Heart left ventricle (tissue), 16 donors: ENCODE measurements around the gene GAB2. TPM values are rescaled to one million over a fixed set of nuclear protein-coding genes. Genes with fewer than 3 reads are reported as not detected.

Source experiments
- ATAC-seq, 4 donors: fragments of 200-7000 bp; cut with Tn5 transposase; one replicate each; pipeline ENCODE4 v1.9.1; 2020 to 2022; ENCODE audit warnings: moderate library complexity in 4 of 4, mild to moderate bottlenecking in 3 of 4, moderate number of reproducible peaks in 1 of 4
- DNase-seq, 5 donors: peaks; one replicate each; pipeline ENCODE4 v3.0.0-alpha.2; 2020
- H3K27ac ChIP-seq, 12 donors: fragments of 200-600 bp; sonication (generic) in 4 of 12; one replicate each; pipeline versions ENCODE4 v1.5.0 to v1.8.0; 2016 to 2022; ENCODE audit warnings: mild to moderate bottlenecking in 2 of 12
- H3K27me3 ChIP-seq, 9 donors: fragments of 200-600 bp; sonication (generic) in 2 of 9; one replicate each; pipeline versions ENCODE4 v1.5.1 to v1.8.0; 2016 to 2022; ENCODE audit warnings: mild to moderate bottlenecking in 3 of 9
- H3K36me3 ChIP-seq, 9 donors: fragments of 200-600 bp; sonication (generic) in 2 of 9; one replicate each; pipeline versions ENCODE4 v1.5.0 to v1.8.0; 2018 to 2022; ENCODE audit warnings: mild to moderate bottlenecking in 2 of 9
- H3K4me1 ChIP-seq, 12 donors: fragments of 200-600 bp; sonication (generic) in 4 of 12; one replicate each; pipeline versions ENCODE4 v1.5.0 to v1.8.0; 2016 to 2022; ENCODE audit warnings: mild to moderate bottlenecking in 3 of 12
- H3K4me3 ChIP-seq, 12 donors: fragments of 200-600 bp; sonication (generic) in 4 of 12; one replicate each; pipeline versions ENCODE4 v1.5.0 to v1.8.0; 2017 to 2022; ENCODE audit warnings: mild to moderate bottlenecking in 9 of 12, moderate library complexity in 4 of 12
- H3K9me3 ChIP-seq, 12 donors: fragments of 200-600 bp; sonication (generic) in 4 of 12; one replicate each; pipeline versions ENCODE4 v1.5.0 to v1.8.0; 2016 to 2022; ENCODE audit warnings: mild to moderate bottlenecking in 1 of 12
- CTCF ChIP-seq, 12 donors: fragments of 200-600 bp; sonication (generic) in 4 of 12; IDR thresholded peaks; one replicate each; pipeline versions ENCODE4 v1.5.0 to v1.8.0; 2018 to 2022; ENCODE audit warnings: antibody characterized with exemption in 12 of 12, mild to moderate bottlenecking in 5 of 12
- POLR2A ChIP-seq, 2 donors: fragments of 450-650 bp; IDR thresholded peaks; one replicate each; pipeline ENCODE4 v1.6.1; 2017; ENCODE audit warnings: antibody characterized with exemption in 2 of 2, mild to moderate bottlenecking in 2 of 2, moderate library complexity in 2 of 2
- WGBS, 4 donors: extraction: QIAGEN DNeasy Blood & Tissue Kit in 2 of 4; methylation state at CpG; one replicate each; pipeline versions ENCODE4 v1.1.5 to v1.1.7; 2013 to 2018; 5-methylcytosine and 5-hydroxymethylcytosine counted together
- intact Hi-C, 10 donors: fragments of 100-400 bp; cut with DNase I; formaldehyde crosslinking; loops; one replicate each; pipeline versions ENCODE4 v1.11.1 to v1.14.2; 2022
- polyA plus RNA-seq, 2 donors: library from polyadenylated mRNA; stranded (reverse); fragments of 200-250 nt; gene quantifications; one replicate each; pipeline ENCODE4 v1.2.3, GENCODE V29; 2013
- total RNA-seq, 9 donors: library from RNA; depleted of rRNA in 2 of 9; stranded (reverse); fragments of >200 nt in 2 of 9; fragmentation: NEBNext Ultra II Directional in 3 of 9; extraction: Animal tissue kit (Norgen Biotek cat#: 25700) in 3 of 9; gene quantifications; one replicate each; pipeline versions ENCODE4 v1.1.0 to v1.2.4, GENCODE V29; 2016 to 2023
- donor health status: ischemic (EF 13 %, LVEDD 7.1; RV severe dilation, severe dysfunction).
- donor health status: healthy with polysubstance abuse.
- donor health status: DM: no; HTN: yes; CAD: no.
- donor health status: DM: no; HTN: no; CAD: no.
- donor health status: ischemic (EF 25% LVEDD 6.9; RV normal size, moderate dysfunction).
- donor health status: ischemic (EF 25% LVEDD 5.7; RV mildly dilated, moderate dysfunction).
- donor health status: healthy.
- donor health status: DM: yes; HTN: yes; CAD: no.
- donor health status: ischemic (EF 35%, LVEDD 5.7; RV mildly dilated, moderate dysfunction).
- donor health status: nonischemic (EF 11% LVEDD 7.7; RV severe dilation, severe dysfunction).
- donor health status: DM: yes; HTN: yes; CAD: no.
- donor health status: PGD.
- donor health status: ischemic (EF 29% LVEDD 5.4; RV normal size, mild dysfunction).
- donor health status: nonischemic (EF 23%, LVEDD 6.1; RV moderate dilation, normal function).

The GAB2 gene
- total and polyA plus RNA-seq, 11 donors, result 6.1 to 53.0 (median 30.0) TPM

- H3K27ac ChIP-seq, result peak overlapping the region in 2 of 12 donors; percentile 20 to 82
- no peaks in the 10 kb centered on the region for H3K27me3 ChIP-seq
- peak overlapping the region in 1 of 12 donors; percentile 11 for H3K4me3 ChIP-seq
- TF ChIP-seq CTCF (IDR thresholded peaks at IDR 0.05) (no peak), POLR2A (IDR thresholded peaks at IDR 0.05) (no peak)
- no peaks in the 10 kb centered on the region for H3K36me3 ChIP-seq
- H3K9me3 ChIP-seq, result no peaks in the 10 kb centered on the region
- ATAC-seq (no peak), DNase-seq (no peak)
- H3K4me1 ChIP-seq, result peaks cover 0 to 49% (median under 1%) of the 10 kb centered on the region in 12 donors
- intact Hi-C loops, result loop anchor here in 5 of 10 donors (5.0 to 10.0 kb wide), 4 partner anchors 273 to 291 kb away; partner anchors contain the start of gene ALG8 (in 1 of the 5)
These were observed 10.6 kb upstream of the GAB2 start for GRCh38 chr11:78428266-78428636.

GRCh38 chr11:78427615-78428265 is 10.1 kb upstream of the GAB2 start:
- Histone ChIP-seq H3K27me3 (no peaks in the 10 kb centered on the region), H3K36me3 (no peaks in the 10 kb centered on the region), H3K9me3 (no peaks in the 10 kb centered on the region), H3K4me3 (peak overlapping the region in 4 of 12 donors; percentile 6 to 36 (median 14)), H3K27ac (peak overlapping the region in 2 of 12 donors; percentile 20 to 82), H3K4me1 (peaks cover 0 to 49% (median 0%) of the 10 kb centered on the region in 12 donors)
- ATAC-seq (no peak), DNase-seq (no peak)
- WGBS, 4 donors, result 65 to 73% (median 68%) methylated on average over 11 of the region's 11 CpGs
- TF ChIP-seq POLR2A (IDR thresholded peaks at IDR 0.05), result no peak
- TF ChIP-seq CTCF (IDR thresholded peaks at IDR 0.05), result no peak
- intact Hi-C loops, result loop anchor here in 5 of 10 donors (5.0 to 10.0 kb wide), 4 partner anchors 273 to 290 kb away; partner anchors contain the start of gene ALG8 (in 1 of the 5)

GRCh38 chr11:78426845-78427244 is 9.2 kb upstream of the GAB2 start:
- Histone ChIP-seq H3K36me3 (no peaks in the 10 kb centered on the region), H3K27ac (no peak overlapping the region), H3K27me3 (no peaks in the 10 kb centered on the region), H3K4me1 (peaks cover 0 to 49% (median 0%) of the 10 kb centered on the region in 12 donors), H3K4me3 (no peak overlapping the region), H3K9me3 (no peaks in the 10 kb centered on the region)
- intact Hi-C loops, result loop anchor here in 5 of 10 donors (5.0 to 10.0 kb wide), 4 partner anchors 272 to 290 kb away; partner anchors contain the start of gene ALG8 (in 1 of the 5)
- TF ChIP-seq CTCF (IDR thresholded peaks at IDR 0.05), result no peak
- DNase-seq (no peak), ATAC-seq (no peak)
- 89 to 100% (median 98%) methylated on average over 1 of the region's 1 CpG for WGBS, 4 donors

- Histone ChIP-seq H3K4me1 (peaks cover 0 to 56% (median 6%) of the 10 kb centered on the region in 12 donors), H3K4me3 (no peak overlapping the region), H3K27me3 (no peaks in the 10 kb centered on the region), H3K36me3 (no peaks in the 10 kb centered on the region), H3K9me3 (no peaks in the 10 kb centered on the region), H3K27ac (peak overlapping the region in 4 of 12 donors; percentile 7 to 83 (median 32))
- DNase-seq (no peak), ATAC-seq (no peak)
- intact Hi-C loops, result loop anchor here in 5 of 10 donors (5.0 to 10.0 kb wide), 4 partner anchors 271 to 288 kb away; partner anchors contain the start of gene ALG8 (in 1 of the 5)
- TF ChIP-seq POLR2A (IDR thresholded peaks at IDR 0.05), result no peak
- TF ChIP-seq CTCF (IDR thresholded peaks at IDR 0.05), result no peak
- WGBS, 4 donors, result 53 to 72% (median 57%) methylated on average over 4 of the region's 4 CpGs
These were observed 7.9 kb upstream of the GAB2 start for GRCh38 chr11:78425399-78426070.
